ENCODE measurements around the gene CAVIN1. TPM values are rescaled to one million over a fixed set of nuclear protein-coding genes. Genes with fewer than 3 reads are reported as not detected.

CAVIN1 gene
- polyA plus RNA-seq, 3 donors = 0.01 TPM; not detected in 2

GRCh38 chr17:42354956-42355843 lies 67.9 kb downstream of the CAVIN1 start:
- H3K27ac ChIP-seq (ENCODE audit: low read depth in 1 of 2, low read length in 2 of 2) = peak overlapping the region in 1 of 2 donors; percentile 32
- no peaks in the 10 kb centered on the region for H3K36me3 ChIP-seq (replicated peaks in 1 of 2; ENCODE audit: control insufficient read depth in 1 of 2, insufficient read depth in 2 of 2, low read length in 2 of 2)
- no peak overlapping the region for H2AFZ ChIP-seq (ENCODE audit: insufficient read depth, low read depth, low read length, poor library complexity, severe bottlenecking)
- no peak for DNase-seq
- H4K20me1 ChIP-seq (ENCODE audit: insufficient read depth, low read length) = peaks cover 99% of the 10 kb centered on the region
- no peaks in the 10 kb centered on the region for H3K9me3 ChIP-seq (replicated peaks in 1 of 2; ENCODE audit: control insufficient read depth in 1 of 2, insufficient read depth in 1 of 2, low read length in 2 of 2)
- Mint-ChIP-seq H3K27ac (peak overlapping the region in 1 of 7 donors; percentile 14), H3K9me3 (no peaks in the 10 kb centered on the region), H3K27me3 (ENCODE audit: low read depth in 3 of 3) (no peaks in the 10 kb centered on the region), H3K4me1 (peaks cover 27% of the 10 kb centered on the region), H3K36me3 (peaks cover 9 to 10% of the 10 kb centered on the region in 2 donors), H3K4me3 (no peak overlapping the region)
- no peaks in the 10 kb centered on the region for H3K27me3 ChIP-seq (ENCODE audit: control insufficient read depth in 2 of 2, insufficient read depth in 2 of 2, low read length in 2 of 2)
- H3K4me2 ChIP-seq (replicated peaks; ENCODE audit: extremely low read depth, low read length, poor library complexity, severe bottlenecking) = no peak overlapping the region
- TF ChIP-seq CTCF (IDR thresholded peaks at IDR 0.05) = no peak
- H3K79me2 ChIP-seq (ENCODE audit: insufficient read depth, low read length) = peaks cover 91% of the 10 kb centered on the region
- H3K4me3 ChIP-seq (replicated peaks in 1 of 3; ENCODE audit: low read depth in 2 of 3, low read length in 3 of 3) = no peak overlapping the region
- intact Hi-C loops (cut with micrococcal nuclease) = no loop called here
- no peak overlapping the region for H3K9ac ChIP-seq (ENCODE audit: insufficient read depth, low read length, poor library complexity, severe bottlenecking)
- no CpG with 5 or more reads among the region's 3 CpGs for WGBS (ENCODE audit: insufficient coverage)
- peaks cover 8 to 11% of the 10 kb centered on the region in 2 donors for H3K4me1 ChIP-seq (ENCODE audit: control insufficient read depth in 1 of 2, insufficient read depth in 2 of 2, low read length in 2 of 2)

Small RNA genes lying within 50 kb of the gene (small RNA-seq; reads per million reads assigned to genes)
- not detected for gene RNU7-97P (ENCODE audit: insufficient read length, low read depth)

Other genes starting within 250 kb of the CAVIN1 start
- under 1 TPM in 1 of 3 donors, not detected in 2; 0.05 TPM for gene KCNH4, start 242.1 kb downstream of the CAVIN1 start, polyA plus RNA-seq
- not detected for gene HCRT, start 237.8 kb downstream of the CAVIN1 start, polyA plus RNA-seq
- gene GHDC, start 228.8 kb downstream of the CAVIN1 start, polyA plus RNA-seq = 10 to 100 TPM; 20.0 to 31.6 (median 20.6) TPM
- gene STAT5B, start 146.9 kb downstream of the CAVIN1 start, polyA plus RNA-seq = 100 to 1,000 TPM in 1 of 3 donors, 10 to 100 TPM in 2; 28.5 to 103 (median 47.9) TPM
- gene STAT5A, start 134.8 kb downstream of the CAVIN1 start, polyA plus RNA-seq = 10 to 100 TPM; 30.5 to 91.1 (median 49.8) TPM
- gene STAT3, start 34.8 kb downstream of the CAVIN1 start, polyA plus RNA-seq = 100 to 1,000 TPM in 2 of 3 donors, 10 to 100 TPM in 1; 73.0 to 155 (median 110) TPM
- 100 to 1,000 TPM in 1 of 3 donors, 10 to 100 TPM in 2; 36.1 to 126 (median 55.1) TPM for gene ATP6V0A1, start 35.6 kb upstream of the CAVIN1 start, polyA plus RNA-seq
- gene NAGLU, start 113.0 kb upstream of the CAVIN1 start, polyA plus RNA-seq = 10 to 100 TPM; 10.4 to 32.9 (median 24.9) TPM
- under 1 TPM; 0.19 to 0.72 (median 0.27) TPM for gene HSD17B1, start 129.7 kb upstream of the CAVIN1 start, polyA plus RNA-seq
- gene COASY, start 138.9 kb upstream of the CAVIN1 start, polyA plus RNA-seq = 10 to 100 TPM; 52.6 to 63.8 (median 57.9) TPM
- 100 to 1,000 TPM in 1 of 3 donors, 10 to 100 TPM in 2; 61.4 to 106 (median 63.5) TPM for gene MLX, start 143.8 kb upstream of the CAVIN1 start, polyA plus RNA-seq
- 1 to 10 TPM in 1 of 3 donors, not detected in 2; 1.2 TPM for gene PSMC3IP, start 154.5 kb upstream of the CAVIN1 start, polyA plus RNA-seq
- gene RETREG3, start 186.1 kb upstream of the CAVIN1 start, polyA plus RNA-seq = 10 to 100 TPM; 34.0 to 69.9 (median 69.9) TPM
- 10 to 100 TPM in 2 of 3 donors, 1 to 10 TPM in 1; 7.5 to 17.4 (median 10.2) TPM for gene TUBG1, start 186.4 kb upstream of the CAVIN1 start, polyA plus RNA-seq
- 1 to 10 TPM in 1 of 3 donors, under 1 TPM in 2; 0.31 to 7.3 (median 0.47) TPM for gene TUBG2, start 236.0 kb upstream of the CAVIN1 start, polyA plus RNA-seq